GM19193 (cell line): ENCODE measurements around the gene AKAP14.
A peak's percentile ranks its signal among the peaks of the same experiment; 100 is the strongest.

Source experiments
- POLR2A ChIP-seq: IDR thresholded peaks from 4 replicates; pipeline ENCODE4 v1.6.1; 2011; ENCODE audit not compliant: insufficient read depth, insufficient read length; ENCODE audit errors: extremely low read depth

The AKAP14 gene

GRCh38 chrX:119900976-119901375, 5.3 kb downstream of the AKAP14 start:
- TF ChIP-seq POLR2A, result no peak

- no peak for TF ChIP-seq POLR2A
Measured at GRCh38 chrX:119916310-119916709, 20.6 kb downstream of the AKAP14 start.

GRCh38 chrX:119917877-119918276, 22.2 kb downstream of the AKAP14 start:
- no peak for TF ChIP-seq POLR2A

GRCh38 chrX:119919835-119920585, 24.3 kb downstream of the AKAP14 start:
- TF ChIP-seq POLR2A, result no peak

GRCh38 chrX:119935215-119935874, 39.7 kb downstream of the AKAP14 start:
- TF ChIP-seq POLR2A, result no peak

- no peak for TF ChIP-seq POLR2A
Measured at GRCh38 chrX:119941336-119941735, 45.6 kb downstream of the AKAP14 start.

- TF ChIP-seq POLR2A, result no peak
Measured at GRCh38 chrX:119942173-119942819, 46.6 kb downstream of the AKAP14 start.

GRCh38 chrX:119942831-119943184, 47.1 kb downstream of the AKAP14 start:
- TF ChIP-seq POLR2A, result no peak

- TF ChIP-seq POLR2A, result peak; percentile 59
Measured at GRCh38 chrX:119943185-119943988, 47.7 kb downstream of the AKAP14 start, which contains the start of gene NKAP. NKAP (minus strand) TSS chrX:119943751; CDS start chrX:119943605, 146 bp downstream.

- no peak for TF ChIP-seq POLR2A
Measured at GRCh38 chrX:119945481-119945880, 49.8 kb downstream of the AKAP14 start.

- no peak for TF ChIP-seq POLR2A
Measured at GRCh38 chrX:119948381-119948780, 52.7 kb downstream of the AKAP14 start.

GRCh38 chrX:119954374-119954773, 58.7 kb downstream of the AKAP14 start:
- TF ChIP-seq POLR2A, result no peak

GRCh38 chrX:119960625-119961024, 64.9 kb downstream of the AKAP14 start:
- no peak for TF ChIP-seq POLR2A
